HepG2 (cell line): ENCODE measurements around the gene ADARB2. TPM values are rescaled to one million over a fixed set of nuclear protein-coding genes. Genes with fewer than 3 reads are reported as not detected.

Source experiments
- ARID2 ChIP-seq: sonication (generic); formaldehyde crosslinking; IDR thresholded peaks from 2 replicates; pipeline ENCODE4 v1.8.1; 2022; ENCODE audit warnings: mild to moderate bottlenecking, missing genetic modification reagents, borderline replicate concordance
- ELF1 ChIP-seq: sonication (generic); formaldehyde crosslinking; IDR thresholded peaks from 2 replicates; pipeline ENCODE4 v1.4.0; 2020; ENCODE audit warnings: missing genetic modification reagents
- FOXM1 ChIP-seq: sonication (generic); formaldehyde crosslinking; IDR thresholded peaks from 2 replicates; pipeline ENCODE4 v1.5.0; 2020; ENCODE audit warnings: missing genetic modification reagents
- HMGXB3 ChIP-seq: sonication (generic); formaldehyde crosslinking; IDR thresholded peaks from 2 replicates; pipeline ENCODE4 v1.4.0; 2020; ENCODE audit warnings: missing genetic modification reagents, borderline replicate concordance
- MBD4 ChIP-seq: IDR thresholded peaks from 2 replicates; pipeline ENCODE4 v1.6.1; 2012; ENCODE audit warnings: low read length, inconsistent platforms, borderline replicate concordance
- MTF1 ChIP-seq: sonication (generic); formaldehyde crosslinking; IDR thresholded peaks from 2 replicates; pipeline ENCODE4 v1.5.0; 2020; ENCODE audit warnings: missing genetic modification reagents
- RARG ChIP-seq: sonication (generic); formaldehyde crosslinking; IDR thresholded peaks from 2 replicates; pipeline ENCODE4 v1.4.0; 2020; ENCODE audit warnings: low read depth, mild to moderate bottlenecking, missing genetic modification reagents
- SMC3 ChIP-seq: IDR thresholded peaks from 2 replicates; pipeline ENCODE4 v1.6.1; 2011; ENCODE audit warnings: low read length, improper control_type of control experiment
- SPEN ChIP-seq: sonication (generic); formaldehyde crosslinking; IDR thresholded peaks from 2 replicates; pipeline ENCODE4 v1.5.1; 2020; ENCODE audit warnings: low read depth, mild to moderate bottlenecking, missing genetic modification reagents
- ZBTB25 ChIP-seq: IDR thresholded peaks from 2 replicates; pipeline ENCODE4 v1.6.1; 2018; ENCODE audit warnings: missing genetic modification reagents
- polyA plus RNA-seq, 8 experiments: library from polyadenylated mRNA; depleted of rRNA in 3 of 8; stranded (reverse) in 7 of 8; unstranded in 1 of 8; fragments of >200 nt; fragmentation: Illumina TruSeq in 4 of 8; extraction: Trizol in 4 of 8; gene quantifications; 2 replicates each; pipeline versions ENCODE4 v1.2.1 to v1.2.3, GENCODE V29; 2011 to 2016; ENCODE audit warnings: low read depth in 4 of 8, missing spikeins in 1 of 8, mixed read lengths in 1 of 8; ENCODE audit not compliant: insufficient read depth in 1 of 8
- total RNA-seq, 5 experiments: library from RNA; depleted of rRNA; stranded (reverse); fragments of >200 nt; fragmentation: Illumina TruSeq; extraction: Trizol; gene quantifications; 2 replicates each; pipeline ENCODE4 v1.2.3, GENCODE V29; 2016; ENCODE audit warnings: low read depth in 1 of 5

Gene ADARB2
- total and polyA plus RNA-seq, 2 of the 13 experiments (the other 11 are each of a cell fraction or from before 2014, with no cell fraction given): not detected

GRCh38 chr10:1157615-1157933, 579.8 kb downstream of the ADARB2 start (continued):
- no peak for TF ChIP-seq ZBTB25 (CRISPR knock-in tag)
- no peak for TF ChIP-seq ELF1 (CRISPR knock-in tag)
- TF ChIP-seq ARID2 (CRISPR knock-in tag): no peak
- TF ChIP-seq RARG: no peak
- TF ChIP-seq MBD4: no peak
- TF ChIP-seq HMGXB3: no peak
- no peak for TF ChIP-seq MTF1 (CRISPR knock-in tag)
- TF ChIP-seq FOXM1 (CRISPR knock-in tag): no peak
- TF ChIP-seq SPEN (CRISPR knock-in tag): no peak
- no peak for TF ChIP-seq SMC3
